ENCODE measurements around the gene CFAP45.
A peak's percentile ranks its signal among the peaks of the same experiment; 100 is the strongest.

Gene CFAP45

GRCh38 chr1:159900086-159900680, at the start of gene CFAP45:
Gene CFAP45, minus strand, starts transcription at chr1:159900165. Its CDS starts 67 bp downstream, at chr1:159900098.
- no peak for DNase-seq (ENCODE audit: low read depth in 3 of 3)

- no peak for DNase-seq (ENCODE audit: low read depth in 3 of 3)
Measured at GRCh38 chr1:159949123-159949522, 49.2 kb upstream of the CFAP45 start.

- DNase-seq (ENCODE audit: low read depth in 3 of 3) = no peak
Measured at GRCh38 chr1:159947942-159948341, 48.0 kb upstream of the CFAP45 start.

GRCh38 chr1:159946242-159947187, 46.5 kb upstream of the CFAP45 start:
- DNase-seq (ENCODE audit: low read depth in 3 of 3) = no peak

GRCh38 chr1:159945483-159946241, 45.7 kb upstream of the CFAP45 start, which contains the start of gene IGSF9:
Gene IGSF9, minus strand, starts transcription at chr1:159945613. Its CDS starts 2,159 bp downstream, at chr1:159943454.
- peak in 2 of 3 donors; percentile 27 to 31 for DNase-seq (ENCODE audit: low read depth in 3 of 3)

- no peak for DNase-seq (ENCODE audit: low read depth in 3 of 3)
Measured at GRCh38 chr1:159944623-159945455, 44.9 kb upstream of the CFAP45 start.

GRCh38 chr1:159943908-159944622, 44.1 kb upstream of the CFAP45 start:
- DNase-seq (ENCODE audit: low read depth in 3 of 3) = no peak

- DNase-seq (ENCODE audit: low read depth in 3 of 3) = no peak
Measured at GRCh38 chr1:159943278-159943640, 43.3 kb upstream of the CFAP45 start.

GRCh38 chr1:159942632-159943277, 42.8 kb upstream of the CFAP45 start:
- no peak for DNase-seq (ENCODE audit: low read depth in 3 of 3)

- no peak for DNase-seq (ENCODE audit: low read depth in 3 of 3)
Measured at GRCh38 chr1:159941591-159942560, 41.9 kb upstream of the CFAP45 start.

GRCh38 chr1:159941141-159941540, 41.2 kb upstream of the CFAP45 start:
- no peak for DNase-seq (ENCODE audit: low read depth in 3 of 3)

GRCh38 chr1:159940006-159940620, 40.1 kb upstream of the CFAP45 start:
- DNase-seq (ENCODE audit: low read depth in 3 of 3) = no peak

- no peak for DNase-seq (ENCODE audit: low read depth in 3 of 3)
Measured at GRCh38 chr1:159939678-159940002, 39.7 kb upstream of the CFAP45 start.

GRCh38 chr1:159938905-159939677, 39.1 kb upstream of the CFAP45 start:
- DNase-seq (ENCODE audit: low read depth in 3 of 3) = no peak

- no peak for DNase-seq (ENCODE audit: low read depth in 3 of 3)
Measured at GRCh38 chr1:159938211-159938852, 38.4 kb upstream of the CFAP45 start.

- DNase-seq (ENCODE audit: low read depth in 3 of 3) = no peak
Measured at GRCh38 chr1:159937054-159937750, 37.2 kb upstream of the CFAP45 start.
